Ishikawa (cell line): ENCODE measurements around the gene SDSL.
A peak's percentile ranks its signal among the peaks of the same experiment; 100 is the strongest.

Experiments used
- CEBPB ChIP-seq: IDR thresholded peaks from 2 replicates; pipeline ENCODE4 v1.6.1; 2012
- CREB1 ChIP-seq: IDR thresholded peaks from 2 replicates; pipeline ENCODE4 v1.6.1; 2012; ENCODE audit warnings: low read depth
- EGR1 ChIP-seq: IDR thresholded peaks from 2 replicates; pipeline ENCODE4 v1.6.1; 2012
- EP300 ChIP-seq: IDR thresholded peaks from 2 replicates; pipeline ENCODE4 v1.6.1; 2012; ENCODE audit warnings: borderline replicate concordance
- FOXM1 ChIP-seq: IDR thresholded peaks from 2 replicates; pipeline ENCODE4 v1.6.1; 2012; ENCODE audit warnings: low read depth, borderline replicate concordance
- NFIC ChIP-seq: IDR thresholded peaks from 2 replicates; pipeline ENCODE4 v1.6.1; 2012
- RAD21 ChIP-seq: IDR thresholded peaks from 2 replicates; pipeline ENCODE4 v1.6.1; 2012; ENCODE audit warnings: low read depth
- REST ChIP-seq: IDR thresholded peaks from 2 replicates; pipeline ENCODE4 v1.6.1; 2012; ENCODE audit warnings: low read depth, mild to moderate bottlenecking
- TAF1 ChIP-seq: IDR thresholded peaks from 2 replicates; pipeline ENCODE4 v1.6.1; 2012; ENCODE audit warnings: low read depth, mild to moderate bottlenecking
- TCF12 ChIP-seq: IDR thresholded peaks from 2 replicates; pipeline ENCODE4 v1.6.1; 2012; ENCODE audit warnings: low read depth
- TEAD4 ChIP-seq: IDR thresholded peaks from 2 replicates; pipeline ENCODE4 v1.6.1; 2012
- YY1 ChIP-seq: IDR thresholded peaks from 2 replicates; pipeline ENCODE4 v1.6.1; 2012; ENCODE audit warnings: low read depth
- ZBTB7A ChIP-seq: IDR thresholded peaks from 2 replicates; pipeline ENCODE4 v1.6.1; 2012; ENCODE audit warnings: low read depth
- TF ChIP-seq, protein P1 (sequence below): IDR thresholded peaks from 2 replicates; pipeline ENCODE4 v1.6.1; 2012
- TF ChIP-seq, protein P2 (sequence below): IDR thresholded peaks from 2 replicates; pipeline ENCODE4 v1.6.1; 2012

SDSL gene

GRCh38 chr12:113427882-113428281, 5.7 kb downstream of the SDSL start:
- TF ChIP-seq, protein P1, sequence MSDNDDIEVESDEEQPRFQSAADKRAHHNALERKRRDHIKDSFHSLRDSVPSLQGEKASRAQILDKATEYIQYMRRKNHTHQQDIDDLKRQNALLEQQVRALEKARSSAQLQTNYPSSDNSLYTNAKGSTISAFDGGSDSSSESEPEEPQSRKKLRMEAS, result peak; percentile 80
- no peak for TF ChIP-seq TEAD4
- TF ChIP-seq REST, result peak; percentile 69
- TF ChIP-seq RAD21, result no peak

DNA sequence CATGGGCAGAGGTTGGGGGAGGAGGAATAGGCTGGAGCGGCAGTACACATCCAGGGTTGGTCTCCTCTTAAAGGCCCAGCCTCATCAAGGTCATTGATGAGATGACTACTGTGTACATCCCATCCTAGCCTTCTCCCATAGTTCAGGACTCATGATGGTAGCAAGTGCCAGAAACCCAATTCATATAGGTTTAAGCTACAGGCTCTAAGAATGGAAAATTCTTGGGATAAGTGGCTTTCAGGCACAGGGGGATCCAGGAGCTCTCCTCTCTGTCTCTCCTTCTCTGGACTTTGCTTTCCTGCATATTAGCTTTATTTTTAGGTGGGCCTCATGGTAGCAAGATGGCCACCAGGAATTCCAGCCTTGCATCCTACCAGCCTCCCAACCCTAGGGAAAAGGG, 6.3 kb downstream of the SDSL start:
- TF ChIP-seq NFIC (no peak), FOXM1 (no peak), TAF1 (no peak), EGR1 (no peak)
- TF ChIP-seq, protein P1, result no peak
- TF ChIP-seq, protein P2, sequence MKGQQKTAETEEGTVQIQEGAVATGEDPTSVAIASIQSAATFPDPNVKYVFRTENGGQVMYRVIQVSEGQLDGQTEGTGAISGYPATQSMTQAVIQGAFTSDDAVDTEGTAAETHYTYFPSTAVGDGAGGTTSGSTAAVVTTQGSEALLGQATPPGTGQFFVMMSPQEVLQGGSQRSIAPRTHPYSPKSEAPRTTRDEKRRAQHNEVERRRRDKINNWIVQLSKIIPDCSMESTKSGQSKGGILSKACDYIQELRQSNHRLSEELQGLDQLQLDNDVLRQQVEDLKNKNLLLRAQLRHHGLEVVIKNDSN, result no peak

GRCh38 chr12:113432986-113433385, 10.8 kb downstream of the SDSL start:
- TF ChIP-seq FOXM1, result no peak
- TF ChIP-seq TAF1, result no peak
- TF ChIP-seq NFIC, result no peak
- TF ChIP-seq TEAD4, result no peak
- no peak for TF ChIP-seq TCF12
- no peak for TF ChIP-seq ZBTB7A

DNA sequence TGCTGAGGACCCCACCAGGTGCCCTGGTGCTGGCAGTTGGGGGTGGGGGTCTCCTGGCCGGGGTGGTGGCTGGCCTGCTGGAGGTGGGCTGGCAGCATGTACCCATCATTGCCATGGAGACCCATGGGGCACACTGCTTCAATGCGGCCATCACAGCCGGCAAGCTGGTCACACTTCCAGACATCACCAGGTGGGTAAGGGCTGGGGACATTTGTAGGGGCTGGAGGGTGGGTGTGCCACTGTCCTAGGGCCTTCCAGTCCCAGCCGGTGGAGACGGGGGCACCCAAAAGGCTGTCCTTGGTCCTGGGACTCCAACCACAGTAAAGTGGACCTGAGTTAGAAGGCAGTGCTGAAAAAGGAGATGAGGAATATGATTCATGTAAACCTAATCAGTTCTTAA, 13.2 kb downstream of the SDSL start:
- no peak for TF ChIP-seq ZBTB7A
- no peak for TF ChIP-seq CREB1
- no peak for TF ChIP-seq NFIC
- TF ChIP-seq, protein P2, result no peak
- no peak for TF ChIP-seq YY1
- no peak for TF ChIP-seq TCF12
- TF ChIP-seq EGR1, result no peak
- TF ChIP-seq TEAD4, result no peak
- TF ChIP-seq, protein P1, result no peak
- no peak for TF ChIP-seq TAF1
- no peak for TF ChIP-seq CEBPB
- TF ChIP-seq FOXM1, result no peak
- TF ChIP-seq RAD21, result no peak
- TF ChIP-seq EP300, result no peak
- TF ChIP-seq REST, result no peak

DNA sequence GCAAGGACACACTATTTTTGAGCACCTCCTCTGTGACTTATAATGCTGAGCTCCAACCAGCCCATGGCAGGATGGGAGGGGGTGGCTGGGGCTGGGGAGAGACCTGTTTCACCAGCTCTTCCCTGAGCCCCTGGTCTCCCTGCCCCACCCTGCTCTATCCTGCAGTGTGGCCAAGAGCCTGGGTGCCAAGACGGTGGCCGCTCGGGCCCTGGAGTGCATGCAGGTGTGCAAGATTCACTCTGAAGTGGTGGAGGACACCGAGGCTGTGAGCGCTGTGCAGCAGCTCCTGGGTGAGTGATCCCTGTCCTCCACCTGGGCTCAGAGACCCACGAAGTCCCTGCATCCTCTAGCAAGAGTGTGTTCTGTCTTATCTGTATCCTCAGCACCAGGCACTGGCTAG, 14.4 kb downstream of the SDSL start:
- TF ChIP-seq EGR1, result no peak
- no peak for TF ChIP-seq CREB1
- TF ChIP-seq EP300, result no peak
- TF ChIP-seq RAD21, result no peak
- TF ChIP-seq ZBTB7A, result no peak
- no peak for TF ChIP-seq TCF12
- no peak for TF ChIP-seq FOXM1
- no peak for TF ChIP-seq YY1
- TF ChIP-seq TAF1, result no peak
- TF ChIP-seq, protein P2, result no peak
- no peak for TF ChIP-seq CEBPB
- no peak for TF ChIP-seq TEAD4
- no peak for TF ChIP-seq REST
- TF ChIP-seq NFIC, result no peak
